Osteocyte (in vitro differentiated cells): ENCODE data around the gene DAPK3. TPM values are rescaled to one million over a fixed set of nuclear protein-coding genes. Genes with fewer than 3 reads are reported as not detected.
"Not testable (repeated sequence)": the region's sequence is repeated elsewhere in the genome, so short reads cannot be mapped to it uniquely, and the experiment has no call there.

Source experiments
- DNase-seq: peaks from one replicate; pipeline ENCODE4 v3.0.0; 2021; ENCODE audit warnings: mixed read lengths; ENCODE audit not compliant: unreplicated experiment; ENCODE audit errors: extremely low spot score
- H3K27ac Mint-ChIP-seq: one replicate; pipeline ENCODE4 v1.8.0; 2021; ENCODE audit warnings: mild to moderate bottlenecking, mixed read lengths; ENCODE audit not compliant: unreplicated experiment
- H3K27me3 Mint-ChIP-seq: one replicate; pipeline ENCODE4 v1.8.0; 2021; ENCODE audit warnings: mixed read lengths; ENCODE audit not compliant: unreplicated experiment
- H3K36me3 Mint-ChIP-seq: one replicate; pipeline ENCODE4 v1.8.0; 2021; ENCODE audit warnings: mixed read lengths; ENCODE audit not compliant: unreplicated experiment
- H3K4me1 Mint-ChIP-seq: one replicate; pipeline ENCODE4 v1.8.0; 2021; ENCODE audit warnings: mixed read lengths; ENCODE audit not compliant: unreplicated experiment
- H3K4me3 Mint-ChIP-seq: one replicate; pipeline ENCODE4 v1.8.0; 2021; ENCODE audit warnings: mild to moderate bottlenecking, moderate library complexity, mixed read lengths; ENCODE audit not compliant: unreplicated experiment
- H3K9me3 Mint-ChIP-seq: one replicate; pipeline ENCODE4 v1.8.0; 2021; ENCODE audit warnings: mixed read lengths; ENCODE audit not compliant: unreplicated experiment
- CTCF ChIP-seq: fragments of 200-600 bp; sonication (generic); IDR thresholded peaks from 2 replicates; pipeline ENCODE4 v1.5.0; 2021; ENCODE audit warnings: antibody characterized with exemption, mild to moderate bottlenecking, moderate library complexity
- total RNA-seq: library from RNA; stranded (reverse); gene quantifications from 2 replicates; pipeline ENCODE4 v1.2.1, GENCODE V29; 2021

DAPK3 gene
- total RNA-seq, 1 donor from 2014 or later = 92.9 TPM

DNA sequence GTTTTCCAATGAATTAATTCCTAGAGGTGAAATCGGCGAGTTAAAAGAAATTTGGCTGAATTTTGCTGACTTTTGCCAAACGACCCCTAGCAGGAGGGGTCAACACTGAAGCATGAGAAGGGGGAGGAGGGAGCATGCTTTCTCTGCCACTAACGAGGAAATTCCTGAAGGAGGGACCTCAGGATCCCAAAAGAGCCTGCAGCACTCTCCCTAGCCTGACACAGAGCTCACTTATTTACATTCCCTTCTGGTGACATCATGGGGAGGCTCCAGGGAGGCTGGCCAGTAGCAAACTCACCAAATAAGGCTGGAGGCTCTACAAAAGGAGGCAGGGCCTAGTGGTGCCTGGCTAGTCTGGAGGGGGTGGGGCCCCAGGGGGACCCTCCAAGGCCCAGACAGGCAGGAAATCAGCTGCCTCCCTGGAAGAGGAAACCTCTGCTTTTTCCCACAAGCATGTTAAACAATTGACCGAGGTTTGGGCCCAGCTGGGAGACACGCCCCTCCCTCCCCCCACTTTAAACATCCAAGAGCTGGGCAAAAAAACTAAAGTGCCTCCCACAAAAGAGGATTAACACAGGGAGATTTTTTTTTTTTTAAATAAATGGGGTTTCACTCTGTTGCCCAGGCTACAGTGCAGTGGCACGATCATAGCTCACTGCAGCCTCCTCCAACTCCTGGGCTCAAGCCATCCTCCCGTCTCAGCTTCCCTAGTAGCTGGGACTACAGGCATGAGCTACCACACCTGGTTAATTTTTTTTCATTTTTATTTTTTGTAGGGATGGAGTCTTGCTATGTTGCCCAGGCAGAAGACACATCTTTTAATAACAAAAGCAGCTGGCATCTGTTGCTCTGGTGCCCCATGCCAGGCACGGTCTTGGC is 2.1 kb downstream of the DAPK3 start:
- Mint-ChIP-seq H3K4me3 (peak overlapping the region; percentile 97), H3K4me1 (peaks cover 25% of the 10 kb centered on the region), H3K27me3 (no peaks in the 10 kb centered on the region), H3K9me3 (no peaks in the 10 kb centered on the region), H3K36me3 (peaks cover 12% of the 10 kb centered on the region), H3K27ac (peak overlapping the region; percentile 96)
- TF ChIP-seq CTCF = no peak
- peak; percentile 96 for DNase-seq

GRCh38 chr19:3967983-3968382 is 2.9 kb downstream of the DAPK3 start:
- H3K36me3 Mint-ChIP-seq = peaks cover 17% of the 10 kb centered on the region

DNA sequence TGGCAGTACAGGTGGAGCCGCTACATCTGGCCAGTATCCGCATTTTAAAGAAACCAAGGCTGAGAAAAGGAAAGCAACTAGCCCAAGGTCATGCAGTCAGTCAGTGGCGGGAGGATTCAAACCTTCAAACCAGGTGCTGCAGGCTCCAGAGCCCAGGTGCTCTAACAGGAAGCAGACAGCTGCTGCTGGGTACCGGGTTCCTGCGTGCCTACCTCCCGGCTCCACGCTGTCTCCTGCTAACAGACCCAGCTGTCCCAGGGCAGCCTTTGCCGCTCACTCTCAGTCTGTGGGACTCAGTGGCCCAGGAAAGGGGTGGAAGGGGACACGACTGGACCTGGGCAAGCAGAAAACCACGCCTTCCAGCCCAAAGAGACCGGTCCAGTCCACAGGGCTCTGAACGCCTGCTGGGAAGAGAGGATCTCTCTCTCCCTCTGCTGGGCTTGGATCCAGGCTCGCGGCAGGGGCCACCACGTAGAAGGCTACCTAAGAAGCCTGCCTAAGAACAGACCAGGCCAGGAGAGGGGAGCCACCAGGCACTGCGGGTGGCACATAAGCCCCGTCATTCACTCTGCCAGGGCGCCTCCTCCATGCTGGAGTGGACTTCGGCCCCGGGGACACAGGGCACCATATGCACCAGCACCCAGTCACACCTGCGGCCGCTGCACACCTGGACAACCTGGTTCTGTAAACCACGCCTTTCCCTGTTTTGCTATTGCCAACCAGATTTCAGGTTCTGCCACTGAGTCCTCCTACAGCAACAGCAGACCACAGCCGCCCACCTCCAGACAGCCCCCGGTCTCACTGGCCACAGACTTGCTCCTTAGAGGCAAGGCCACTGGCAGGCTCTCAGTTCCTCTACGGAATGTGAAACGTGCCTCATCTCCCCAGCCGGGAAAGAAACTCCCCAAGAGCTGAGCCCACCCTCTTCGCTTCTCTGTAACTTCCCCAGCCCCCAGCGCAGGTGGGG is 4.6 kb downstream of the DAPK3 start:
- no peak for DNase-seq
- Mint-ChIP-seq H3K9me3 (no peaks in the 10 kb centered on the region), H3K4me3 (no peak overlapping the region), H3K4me1 (peaks cover 25% of the 10 kb centered on the region), H3K27me3 (no peaks in the 10 kb centered on the region), H3K36me3 (peaks cover 21% of the 10 kb centered on the region), H3K27ac (no peak overlapping the region)
- no peak for TF ChIP-seq CTCF

More at GRCh38 chr19:3967983-3968382, 2.9 kb downstream of the DAPK3 start:
- Mint-ChIP-seq H3K4me3 (peak overlapping the region; percentile 53), H3K4me1 (peaks cover 25% of the 10 kb centered on the region), H3K27ac (peak overlapping the region; percentile 96)
- not testable (repeated sequence) for DNase-seq, H3K9me3 Mint-ChIP-seq, H3K27me3 Mint-ChIP-seq

- no peak for DNase-seq
- H3K36me3 Mint-ChIP-seq = peaks cover 21% of the 10 kb centered on the region
- no peaks in the 10 kb centered on the region for H3K27me3 Mint-ChIP-seq
- H3K27ac Mint-ChIP-seq = no peak overlapping the region
- peaks cover 19% of the 10 kb centered on the region for H3K4me1 Mint-ChIP-seq
- no peak overlapping the region for H3K4me3 Mint-ChIP-seq
- TF ChIP-seq CTCF = no peak
- H3K9me3 Mint-ChIP-seq = no peaks in the 10 kb centered on the region
Observed at GRCh38 chr19:3964256-3965194, 6.4 kb downstream of the DAPK3 start.
